ENCODE data around the gene NOTCH1.
A peak's percentile ranks its signal among the peaks of the same experiment; 100 is the strongest.

NOTCH1 gene

GRCh38 chr9:136588663-136589464, 43.0 kb upstream of the NOTCH1 start:
- peaks cover 32% of the 10 kb centered on the region for H3K79me2 ChIP-seq (ENCODE audit: insufficient read depth, low read length)
- H3K27me3 ChIP-seq (ENCODE audit: insufficient read depth, low read length, poor library complexity) = no peaks in the 10 kb centered on the region
- no peaks in the 10 kb centered on the region; the same call in 1 of the 2 replicates for H3K36me3 ChIP-seq (ENCODE audit: insufficient read depth, low read length)
- ATAC-seq (ENCODE audit: insufficient read depth, low read depth) (peak; percentile 36), DNase-seq (peak; percentile 82)
- H3K9me3 ChIP-seq (ENCODE audit: insufficient read depth, low read length, severe bottlenecking) = no peaks in the 10 kb centered on the region
- peak overlapping the region; percentile 26; the same call in 1 of the 2 replicates for H2AFZ ChIP-seq (ENCODE audit: low read depth, low read length)
- no peaks in the 10 kb centered on the region for H4K20me1 ChIP-seq (ENCODE audit: insufficient read depth, low read length)
- peak overlapping the region; percentile 100 for H3K27ac ChIP-seq (ENCODE audit: low read length)
- TF ChIP-seq EZH2 (IDR thresholded peaks at IDR 0.05; ENCODE audit: borderline replicate concordance, low read depth, low read length, severe bottlenecking) = no peak
- TF ChIP-seq CTCF (IDR thresholded peaks at IDR 0.05; ENCODE audit: borderline replicate concordance, extremely low read depth, low read length, poor library complexity, severe bottlenecking) = no peak
- peak overlapping the region in 1 of 2 experiments; percentile 56; a peak in 2 of 4 replicates for H3K4me3 ChIP-seq (ENCODE audit: low read depth in 1 of 2, low read length in 2 of 2)
- peak overlapping the region; percentile 73 for H3K4me2 ChIP-seq (ENCODE audit: insufficient read depth, low read length)
- H3K9ac ChIP-seq (ENCODE audit: low read depth, low read length) = peak overlapping the region; percentile 95
- H3K4me1 ChIP-seq (ENCODE audit: insufficient read depth, low read length) = peaks cover 66% of the 10 kb centered on the region

- no peaks in the 10 kb centered on the region for H3K9me3 ChIP-seq (ENCODE audit: insufficient read depth, low read length, severe bottlenecking)
- H3K4me2 ChIP-seq (ENCODE audit: insufficient read depth, low read length) = peak overlapping the region; percentile 73
- H3K27ac ChIP-seq (ENCODE audit: low read length) = peak overlapping the region; percentile 100
- TF ChIP-seq CTCF (IDR thresholded peaks at IDR 0.05; ENCODE audit: borderline replicate concordance, extremely low read depth, low read length, poor library complexity, severe bottlenecking) = no peak
- no peak for TF ChIP-seq EZH2 (IDR thresholded peaks at IDR 0.05; ENCODE audit: borderline replicate concordance, low read depth, low read length, severe bottlenecking)
- H3K27me3 ChIP-seq (ENCODE audit: insufficient read depth, low read length, poor library complexity) = no peaks in the 10 kb centered on the region
- H3K9ac ChIP-seq (ENCODE audit: low read depth, low read length) = peak overlapping the region; percentile 95
- DNase-seq (peak; percentile 99), ATAC-seq (ENCODE audit: insufficient read depth, low read depth) (peak; percentile 67)
- H3K4me3 ChIP-seq (ENCODE audit: low read depth in 1 of 2, low read length in 2 of 2) = peak overlapping the region in 1 of 2 experiments; percentile 61; a peak in 2 of 4 replicates
- H3K79me2 ChIP-seq (ENCODE audit: insufficient read depth, low read length) = peaks cover 35% of the 10 kb centered on the region
- no peaks in the 10 kb centered on the region; the same call in 1 of the 2 replicates for H3K36me3 ChIP-seq (ENCODE audit: insufficient read depth, low read length)
- no peak overlapping the region for H2AFZ ChIP-seq (ENCODE audit: low read depth, low read length)
- peaks cover 73% of the 10 kb centered on the region for H3K4me1 ChIP-seq (ENCODE audit: insufficient read depth, low read length)
- no peaks in the 10 kb centered on the region for H4K20me1 ChIP-seq (ENCODE audit: insufficient read depth, low read length)
These were observed 42.3 kb upstream of the NOTCH1 start for GRCh38 chr9:136587944-136588662.

GRCh38 chr9:136587145-136587943, 41.5 kb upstream of the NOTCH1 start:
- H3K4me2 ChIP-seq (ENCODE audit: insufficient read depth, low read length) = peak overlapping the region; percentile 73
- H3K79me2 ChIP-seq (ENCODE audit: insufficient read depth, low read length) = peaks cover 38% of the 10 kb centered on the region
- H2AFZ ChIP-seq (ENCODE audit: low read depth, low read length) = no peak overlapping the region
- H3K9me3 ChIP-seq (ENCODE audit: insufficient read depth, low read length, severe bottlenecking) = no peaks in the 10 kb centered on the region
- peak; percentile 88 for DNase-seq
- H3K9ac ChIP-seq (ENCODE audit: low read depth, low read length) = peak overlapping the region; percentile 95
- H4K20me1 ChIP-seq (ENCODE audit: insufficient read depth, low read length) = no peaks in the 10 kb centered on the region
- no peaks in the 10 kb centered on the region for H3K27me3 ChIP-seq (ENCODE audit: insufficient read depth, low read length, poor library complexity)
- H3K27ac ChIP-seq (ENCODE audit: low read length) = peak overlapping the region; percentile 100
- H3K36me3 ChIP-seq (ENCODE audit: insufficient read depth, low read length) = peaks cover 5% of the 10 kb centered on the region; the same call in 1 of the 2 replicates
- H3K4me3 ChIP-seq (ENCODE audit: low read depth in 1 of 2, low read length in 2 of 2) = peak overlapping the region in 1 of 2 experiments; percentile 61; a peak in 2 of 4 replicates
- TF ChIP-seq EZH2 (IDR thresholded peaks at IDR 0.05; ENCODE audit: borderline replicate concordance, low read depth, low read length, severe bottlenecking) = no peak
- peak; percentile 1 for TF ChIP-seq CTCF (IDR thresholded peaks at IDR 0.05; ENCODE audit: borderline replicate concordance, extremely low read depth, low read length, poor library complexity, severe bottlenecking)
- peaks cover 73% of the 10 kb centered on the region for H3K4me1 ChIP-seq (ENCODE audit: insufficient read depth, low read length)
- peak; percentile 56 for ATAC-seq (ENCODE audit: insufficient read depth, low read depth)

All from DND-41 (cell line).